ENCODE data around the gene SLC38A3.
"Not testable (repeated sequence)": the region's sequence is repeated elsewhere in the genome, so short reads cannot be mapped to it uniquely, and the experiment has no call there.

The SLC38A3 gene

DNA sequence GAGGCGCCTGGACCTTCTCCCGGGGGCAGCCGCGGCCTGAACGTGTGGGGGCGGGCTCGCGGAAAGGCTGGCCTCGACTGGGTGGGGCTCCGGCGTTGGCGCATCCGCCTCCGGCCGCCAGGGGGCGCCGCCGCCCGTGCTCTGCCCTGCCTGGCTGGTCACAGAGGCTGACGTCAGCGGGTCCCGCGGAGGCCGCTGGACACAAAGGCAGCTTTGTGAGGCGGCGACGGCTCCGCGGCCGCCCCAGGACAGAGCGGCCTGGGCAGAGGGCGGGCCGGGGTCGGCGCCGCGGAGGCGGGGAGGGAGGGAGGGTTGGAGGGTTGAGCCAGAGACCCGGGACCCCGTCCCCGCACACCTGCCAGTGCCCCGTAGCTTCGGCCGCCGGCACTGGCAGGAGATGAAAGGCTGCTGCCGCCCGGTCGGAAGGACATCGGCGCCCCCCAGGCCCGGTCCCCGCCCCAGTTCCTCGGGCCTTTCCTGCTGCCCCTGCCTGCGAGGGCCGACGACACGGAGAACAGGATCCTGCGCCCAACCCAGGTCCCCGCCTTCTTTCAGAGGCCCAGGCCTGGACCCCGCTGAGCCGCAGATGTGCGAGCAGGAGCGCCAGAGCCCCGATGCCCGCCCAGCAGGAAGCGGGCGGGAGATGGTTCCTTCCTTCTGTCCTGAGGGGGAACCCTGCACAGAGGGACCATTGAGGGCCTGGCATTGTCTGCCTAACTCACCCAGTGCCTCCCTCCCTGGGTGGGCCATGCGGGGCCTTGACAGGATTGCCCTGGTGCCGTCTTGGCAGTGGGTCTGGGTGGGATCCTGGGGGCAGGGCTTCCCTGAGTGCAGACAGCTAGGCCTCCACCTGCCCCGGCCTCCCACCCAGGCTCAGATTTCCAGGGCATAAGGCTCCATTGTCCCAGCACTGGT is 55.2 kb downstream of the SLC38A3 start:
- peaks cover 22% of the 10 kb centered on the region for H3K4me1 ChIP-seq (ENCODE audit: insufficient read depth, low read length)
- H3K9ac ChIP-seq (ENCODE audit: low read depth, low read length) = peak overlapping the region; percentile 56
- peaks cover 3% of the 10 kb centered on the region for H3K36me3 ChIP-seq (ENCODE audit: insufficient read depth, low read length)
- no peaks in the 10 kb centered on the region for H3K9me3 ChIP-seq (ENCODE audit: control insufficient read depth, insufficient read depth, low read length)

DNA sequence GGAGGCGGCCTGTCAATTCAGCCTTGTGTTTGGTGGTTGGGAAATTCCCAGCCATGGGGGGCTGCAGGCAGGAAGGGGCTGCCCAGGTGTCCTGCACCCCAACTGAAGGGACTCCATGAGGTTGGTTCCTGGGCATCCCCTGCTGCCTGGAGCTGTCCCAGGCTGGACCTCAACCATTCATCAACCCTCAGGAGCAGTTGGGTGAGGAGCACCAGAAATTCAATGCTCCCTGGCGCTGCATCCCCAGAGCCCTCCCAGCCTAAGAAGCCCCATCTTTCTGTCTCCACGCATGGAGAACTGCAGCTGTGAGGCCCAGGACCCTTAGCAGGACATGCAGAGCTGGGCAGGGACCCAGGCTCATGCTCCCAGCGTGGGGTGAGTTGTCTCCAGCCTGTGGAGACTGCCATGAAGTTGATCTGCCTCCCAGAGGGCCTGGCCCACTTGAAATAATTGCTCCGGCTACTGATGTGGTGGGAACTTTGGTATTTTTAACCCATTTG is 55.9 kb downstream of the SLC38A3 start:
- 0 out of 2 replicates have a peak overlapping the region, but pooled peaks have one; percentile 56 for H3K9ac ChIP-seq (ENCODE audit: low read depth, low read length)
- no peaks in the 10 kb centered on the region for H3K9me3 ChIP-seq (ENCODE audit: control insufficient read depth, insufficient read depth, low read length)
- H3K36me3 ChIP-seq (ENCODE audit: insufficient read depth, low read length) = peaks cover 3% of the 10 kb centered on the region
- peaks cover 29% of the 10 kb centered on the region for H3K4me1 ChIP-seq (ENCODE audit: insufficient read depth, low read length)

DNA sequence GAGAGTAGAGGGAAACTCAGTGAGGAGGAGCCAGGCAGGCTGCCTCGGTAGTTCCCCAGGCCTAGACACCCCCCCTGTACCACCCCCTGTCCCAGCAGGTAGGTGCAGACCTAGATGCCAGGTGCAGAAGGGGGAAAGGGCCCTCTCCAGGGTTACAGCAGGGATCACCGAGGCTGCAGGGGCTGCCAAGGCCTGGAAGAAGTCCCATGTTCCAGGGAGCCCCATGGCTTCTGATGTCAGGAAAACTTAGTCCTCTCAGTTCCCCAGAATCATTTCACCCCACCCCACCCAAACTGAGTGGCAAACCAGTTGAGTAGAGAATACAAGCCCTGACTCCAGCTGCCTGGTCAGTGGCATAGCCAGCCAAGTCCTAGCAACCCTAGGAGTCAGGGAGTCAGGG is 56.4 kb downstream of the SLC38A3 start:
- Histone ChIP-seq H3K4me1 (ENCODE audit: insufficient read depth, low read length) (peaks cover 34% of the 10 kb centered on the region), H3K9me3 (ENCODE audit: control insufficient read depth, insufficient read depth, low read length) (no peaks in the 10 kb centered on the region), H3K9ac (ENCODE audit: low read depth, low read length) (no peak overlapping the region), H3K36me3 (ENCODE audit: insufficient read depth, low read length) (peaks cover 3% of the 10 kb centered on the region)

DNA sequence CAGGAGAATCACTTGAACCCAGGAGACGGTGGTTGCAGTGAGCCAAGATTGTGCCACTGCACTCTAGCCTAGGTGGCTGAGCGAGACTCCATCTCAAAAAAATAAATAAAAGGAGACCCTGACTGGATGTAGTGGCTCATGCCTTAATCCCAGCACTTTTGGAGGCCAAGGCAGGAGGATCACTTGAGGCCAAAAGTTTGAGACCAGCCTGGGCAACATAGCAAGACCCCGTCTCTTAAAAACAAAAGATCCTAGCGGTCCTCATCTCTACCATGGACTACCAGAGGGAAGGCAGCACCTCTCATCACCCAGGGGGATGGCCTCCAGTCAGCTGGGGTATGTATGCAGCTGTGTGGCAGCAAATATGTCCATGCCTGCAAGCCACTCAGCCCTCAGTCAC is 57.1 kb downstream of the SLC38A3 start:
- H3K9ac ChIP-seq (ENCODE audit: low read depth, low read length); H3K36me3 ChIP-seq (ENCODE audit: insufficient read depth, low read length); H3K9me3 ChIP-seq (ENCODE audit: control insufficient read depth, insufficient read depth, low read length): not testable (repeated sequence)
- peaks cover 41% of the 10 kb centered on the region for H3K4me1 ChIP-seq (ENCODE audit: insufficient read depth, low read length)

DNA sequence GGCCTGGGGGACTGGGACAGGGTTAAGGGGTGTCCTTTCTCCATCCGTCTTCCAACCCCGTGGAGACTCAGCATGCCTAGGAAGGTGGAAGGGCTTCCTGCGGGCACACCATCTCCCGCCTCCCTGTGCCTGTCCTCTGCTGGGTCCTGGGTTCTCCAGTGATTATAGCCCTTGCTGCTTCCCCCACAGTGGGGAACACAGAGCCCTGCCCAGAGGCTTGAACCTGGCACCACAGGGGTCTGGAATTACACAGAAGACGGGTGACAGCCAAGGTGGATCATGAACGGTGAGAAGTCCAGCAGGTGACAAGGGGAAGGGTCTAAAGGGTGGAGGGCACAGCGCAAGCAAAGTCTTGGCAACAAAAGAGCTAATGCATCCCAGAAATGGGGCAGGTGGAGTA is 57.7 kb downstream of the SLC38A3 start:
- peaks cover 47% of the 10 kb centered on the region for H3K4me1 ChIP-seq (ENCODE audit: insufficient read depth, low read length)
- H3K9me3 ChIP-seq (ENCODE audit: control insufficient read depth, insufficient read depth, low read length) = no peaks in the 10 kb centered on the region
- H3K9ac ChIP-seq (ENCODE audit: low read depth, low read length) = no peak overlapping the region
- H3K36me3 ChIP-seq (ENCODE audit: insufficient read depth, low read length) = no peaks in the 10 kb centered on the region

DNA sequence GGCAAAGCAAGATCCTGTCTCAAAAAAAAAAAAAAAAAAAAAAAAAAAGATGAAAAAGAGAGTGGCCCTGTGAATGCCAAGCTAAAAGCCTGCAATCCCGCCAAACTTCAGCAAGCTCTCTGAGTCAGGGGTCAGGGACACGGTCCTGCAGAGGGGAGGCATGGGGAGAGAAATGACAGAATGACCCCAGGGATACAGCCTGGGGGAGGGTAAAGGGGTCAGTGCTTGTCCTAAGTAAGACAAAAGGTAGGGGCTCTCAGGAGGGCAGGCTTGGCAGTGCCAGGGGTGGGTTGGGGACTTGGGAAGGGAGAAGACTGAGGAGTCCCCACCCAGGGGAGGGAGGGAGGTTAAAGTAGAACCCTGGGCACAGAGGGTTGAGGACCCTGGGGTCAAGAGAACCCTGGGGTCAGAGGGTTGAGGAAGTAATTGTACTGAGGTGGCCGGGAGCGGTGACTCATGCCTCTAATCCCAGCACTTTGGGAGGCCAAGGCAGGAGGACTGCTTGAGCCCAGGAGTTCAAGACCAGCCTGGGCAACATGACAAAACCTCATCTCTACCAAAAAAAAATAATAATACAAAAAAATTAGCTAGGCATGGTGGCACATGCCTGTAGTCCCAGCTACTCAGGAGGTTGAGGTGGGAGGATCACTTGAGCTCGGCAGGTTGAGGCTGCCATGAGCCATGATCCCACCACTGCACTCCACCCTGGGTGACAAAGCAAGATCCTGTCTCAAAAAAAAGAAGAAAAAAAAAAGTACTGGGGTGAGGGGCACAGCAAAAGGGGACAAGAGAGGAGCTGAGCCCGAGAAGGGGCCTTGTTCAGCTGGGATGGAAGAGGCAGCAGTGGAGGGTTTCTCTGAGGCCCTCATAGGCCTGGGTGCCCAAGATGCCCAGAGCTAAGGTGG is 58.7 kb downstream of the SLC38A3 start:
- Histone ChIP-seq H3K36me3 (ENCODE audit: insufficient read depth, low read length) (no peaks in the 10 kb centered on the region), H3K4me1 (ENCODE audit: insufficient read depth, low read length) (peaks cover 57% of the 10 kb centered on the region), H3K9ac (ENCODE audit: low read depth, low read length) (no peak overlapping the region), H3K9me3 (ENCODE audit: control insufficient read depth, insufficient read depth, low read length) (no peaks in the 10 kb centered on the region)

DNA sequence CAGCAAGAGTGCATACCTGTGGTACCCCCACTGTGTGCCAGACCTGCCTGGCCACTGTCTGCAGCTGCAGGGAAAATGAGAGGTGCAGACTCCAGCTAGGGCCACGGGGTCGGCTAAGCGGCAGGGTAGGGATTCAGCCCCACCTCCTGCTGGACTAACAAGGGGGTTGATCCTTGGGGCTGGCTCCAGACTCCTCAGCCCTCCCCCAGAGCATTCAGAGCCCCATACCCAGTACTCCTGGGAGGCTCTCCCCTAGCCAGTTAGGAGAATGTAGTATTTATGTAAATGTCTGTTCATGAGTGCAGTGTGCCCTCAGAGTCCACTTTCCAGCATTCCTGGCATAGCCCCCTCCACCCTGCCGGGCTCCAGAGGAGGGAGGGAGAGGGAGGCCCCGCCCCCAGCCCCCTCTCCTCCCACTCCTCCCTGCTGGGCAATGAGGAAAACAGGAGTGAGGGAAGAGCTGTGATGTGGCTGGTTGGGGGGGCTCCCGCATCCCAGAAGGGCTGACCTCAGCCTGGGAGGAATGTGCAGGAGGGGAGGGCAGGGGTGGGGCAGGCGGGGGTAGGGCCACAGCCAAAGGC is 59.4 kb downstream of the SLC38A3 start:
- peaks cover 63% of the 10 kb centered on the region for H3K4me1 ChIP-seq (ENCODE audit: insufficient read depth, low read length)

DNA sequence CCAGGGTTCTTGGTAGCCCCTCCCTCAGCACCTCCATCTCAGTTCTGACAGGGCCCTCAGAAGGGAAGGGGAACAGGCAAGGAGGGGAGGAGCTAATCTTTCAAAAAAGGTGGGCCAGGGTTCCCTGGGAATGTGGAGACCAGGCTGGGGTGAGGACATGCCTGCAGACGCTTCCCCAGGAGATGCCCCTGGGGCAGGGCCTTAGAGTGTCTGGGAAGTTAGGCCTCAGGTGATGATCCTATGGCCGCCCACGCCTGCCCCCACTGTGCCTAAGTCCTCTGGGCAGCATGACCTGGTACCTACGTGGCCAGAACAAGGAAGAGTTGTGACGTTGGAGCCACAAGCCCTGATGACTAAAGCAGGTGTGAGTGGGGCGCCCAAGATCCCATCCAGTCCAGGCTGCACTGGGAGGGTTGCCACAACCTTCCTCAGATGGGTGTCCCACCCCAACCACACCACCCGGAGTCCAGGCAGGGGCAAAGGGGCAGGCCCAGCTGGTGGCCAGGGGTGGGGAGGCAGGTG is 60.0 kb downstream of the SLC38A3 start:
- Histone ChIP-seq H3K9me3 (ENCODE audit: control insufficient read depth, insufficient read depth, low read length) (no peaks in the 10 kb centered on the region), H3K4me1 (ENCODE audit: insufficient read depth, low read length) (peaks cover 66% of the 10 kb centered on the region), H3K36me3 (ENCODE audit: insufficient read depth, low read length) (no peaks in the 10 kb centered on the region), H3K9ac (ENCODE audit: low read depth, low read length) (no peak overlapping the region)

More for the DNA sequence above, 59.4 kb downstream of the SLC38A3 start:
- Histone ChIP-seq H3K9ac (ENCODE audit: low read depth, low read length) (peak overlapping the region; percentile 1; the same call in 1 of the 2 replicates), H3K9me3 (ENCODE audit: control insufficient read depth, insufficient read depth, low read length) (no peaks in the 10 kb centered on the region), H3K36me3 (ENCODE audit: insufficient read depth, low read length) (no peaks in the 10 kb centered on the region)

DNA sequence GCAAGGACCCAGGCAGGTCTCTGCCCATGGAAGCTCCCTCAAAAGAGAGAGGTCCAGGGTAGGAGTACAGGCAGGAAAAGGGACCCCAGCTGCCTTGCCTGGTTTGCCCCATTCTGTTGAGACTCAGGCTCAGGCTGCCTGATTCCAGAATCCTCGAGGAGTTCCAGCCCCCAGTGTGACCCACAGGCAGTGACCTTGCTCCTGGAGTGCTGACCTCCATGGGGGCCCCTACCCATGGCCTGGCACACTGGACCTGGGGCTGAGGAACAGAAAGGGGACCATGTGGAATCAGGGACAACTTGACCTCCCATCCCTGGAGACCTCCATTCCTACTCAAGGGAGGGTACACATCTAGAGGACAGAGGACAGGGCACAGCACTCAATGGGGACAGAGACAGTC is 60.5 kb downstream of the SLC38A3 start:
- peaks cover 65% of the 10 kb centered on the region for H3K4me1 ChIP-seq (ENCODE audit: insufficient read depth, low read length)
- H3K9me3 ChIP-seq (ENCODE audit: control insufficient read depth, insufficient read depth, low read length) = no peaks in the 10 kb centered on the region
- H3K9ac ChIP-seq (ENCODE audit: low read depth, low read length) = no peak overlapping the region
- H3K36me3 ChIP-seq (ENCODE audit: insufficient read depth, low read length) = no peaks in the 10 kb centered on the region

DNA sequence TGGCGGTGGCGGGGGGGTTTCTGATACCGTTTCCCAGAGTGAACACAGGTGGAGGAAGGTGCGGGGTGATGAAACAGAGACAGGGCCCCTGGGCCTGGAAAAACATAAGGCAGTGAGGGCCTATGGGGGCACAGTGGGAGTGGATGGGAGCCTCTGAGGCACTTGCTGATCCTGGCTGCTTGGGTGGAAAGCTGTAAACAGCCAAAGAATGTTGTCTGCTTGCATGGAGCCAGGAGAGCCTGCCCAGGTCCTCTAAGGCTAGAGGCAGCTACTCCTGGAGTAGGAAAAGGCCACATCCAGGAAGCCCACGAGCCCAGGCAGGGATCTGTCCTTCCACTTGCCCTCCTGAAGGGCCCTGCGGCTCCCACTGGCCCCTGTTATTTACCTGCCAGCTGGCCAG is 60.9 kb downstream of the SLC38A3 start:
- no peaks in the 10 kb centered on the region for H3K9me3 ChIP-seq (ENCODE audit: control insufficient read depth, insufficient read depth, low read length)
- no peaks in the 10 kb centered on the region for H3K36me3 ChIP-seq (ENCODE audit: insufficient read depth, low read length)
- H3K4me1 ChIP-seq (ENCODE audit: insufficient read depth, low read length) = peaks cover 60% of the 10 kb centered on the region
- H3K9ac ChIP-seq (ENCODE audit: low read depth, low read length) = no peak overlapping the region

DNA sequence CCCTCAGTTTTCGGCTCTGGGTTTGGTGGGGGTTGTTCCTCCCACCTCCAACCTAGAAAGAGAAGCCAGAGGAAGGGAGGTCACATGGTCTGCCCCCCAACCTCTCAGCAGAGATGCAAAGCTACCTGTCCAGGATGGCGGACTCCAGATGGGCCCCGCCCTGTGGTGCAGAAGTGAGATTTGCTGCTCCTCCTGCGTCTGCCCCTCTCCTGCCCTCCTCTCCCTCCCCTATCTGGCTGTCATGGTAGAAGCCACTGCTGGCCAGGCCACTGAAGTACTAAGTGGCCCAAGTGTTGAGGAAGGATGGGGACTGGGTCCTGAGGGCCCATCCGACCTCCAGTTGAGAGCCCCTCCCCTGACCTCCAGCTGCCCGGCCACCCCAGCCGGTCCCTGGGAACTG is 61.8 kb downstream of the SLC38A3 start:
- no peaks in the 10 kb centered on the region for H3K36me3 ChIP-seq (ENCODE audit: insufficient read depth, low read length)
- peaks cover 63% of the 10 kb centered on the region for H3K4me1 ChIP-seq (ENCODE audit: insufficient read depth, low read length)
- H3K9ac ChIP-seq (ENCODE audit: low read depth, low read length) = no peak overlapping the region; the same call in 1 of the 2 replicates

DNA sequence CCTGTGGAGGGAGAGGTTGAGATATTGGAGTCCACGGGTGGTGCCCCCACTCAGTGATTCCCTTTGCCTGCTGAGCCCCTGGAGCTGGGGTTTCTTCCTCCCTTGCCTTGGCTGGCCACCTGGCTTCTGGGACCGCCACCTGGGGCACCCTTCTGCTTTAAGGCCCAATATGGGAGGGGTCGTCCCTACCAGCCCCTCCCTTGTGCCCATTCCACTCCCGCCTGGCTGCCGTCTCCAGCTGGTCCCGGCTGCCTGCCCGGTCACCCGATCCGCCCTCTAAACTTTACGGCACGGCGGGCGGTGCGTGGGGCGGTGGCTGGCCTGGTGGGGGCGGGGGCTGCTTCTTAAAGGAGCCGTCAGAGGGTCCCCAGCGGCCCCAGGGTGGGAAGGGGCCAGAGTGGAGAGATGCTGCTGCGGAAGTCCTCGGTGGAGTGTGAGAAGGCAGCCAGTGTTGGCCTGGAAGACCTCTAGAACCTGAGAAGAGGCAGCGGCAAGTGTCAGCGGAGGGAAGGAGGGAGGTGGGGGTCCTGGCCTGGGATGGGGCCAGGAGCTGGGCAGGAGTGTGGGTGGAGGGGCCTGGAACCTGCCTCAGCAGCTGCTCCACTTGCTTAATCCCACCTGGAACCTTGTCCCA is 62.3 kb downstream of the SLC38A3 start:
- peak overlapping the region; percentile 9; the same call in 1 of the 2 replicates for H3K9ac ChIP-seq (ENCODE audit: low read depth, low read length)
- no peaks in the 10 kb centered on the region for H3K9me3 ChIP-seq (ENCODE audit: control insufficient read depth, insufficient read depth, low read length)
- no peaks in the 10 kb centered on the region for H3K36me3 ChIP-seq (ENCODE audit: insufficient read depth, low read length)
- H3K4me1 ChIP-seq (ENCODE audit: insufficient read depth, low read length) = peaks cover 63% of the 10 kb centered on the region

More for the DNA sequence above, 61.8 kb downstream of the SLC38A3 start:
- H3K9me3 ChIP-seq (ENCODE audit: control insufficient read depth, insufficient read depth, low read length) = no peaks in the 10 kb centered on the region

DNA sequence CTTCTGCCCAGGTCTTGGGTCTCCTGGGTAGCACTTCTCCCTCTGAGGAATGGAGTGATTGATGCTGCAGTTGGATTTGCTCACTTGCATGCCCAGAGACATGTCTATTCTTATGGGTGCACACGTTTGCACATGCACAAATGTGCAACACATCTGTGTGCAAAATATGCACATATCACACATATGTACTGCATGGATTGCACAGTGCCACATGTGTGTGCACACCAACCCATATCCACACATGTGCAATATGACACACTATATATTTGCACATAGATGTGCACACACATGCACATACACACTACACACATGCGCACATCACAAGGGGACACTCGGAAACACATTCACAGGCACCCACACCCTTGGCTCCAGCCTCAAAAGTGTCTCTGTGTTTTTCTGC is 63.2 kb downstream of the SLC38A3 start:
- Histone ChIP-seq H3K9me3 (ENCODE audit: control insufficient read depth, insufficient read depth, low read length) (no peaks in the 10 kb centered on the region), H3K9ac (ENCODE audit: low read depth, low read length) (no peak overlapping the region; the same call in 1 of the 2 replicates), H3K4me1 (ENCODE audit: insufficient read depth, low read length) (peaks cover 63% of the 10 kb centered on the region), H3K36me3 (ENCODE audit: insufficient read depth, low read length) (no peaks in the 10 kb centered on the region)

Data from ES-I3 (cell line).